H9 (cell line): ENCODE results near the gene LNPK. TPM values are rescaled to one million over a fixed set of nuclear protein-coding genes. Genes with fewer than 3 reads are reported as not detected.

ENCODE experiments used
- DNase-seq: peaks from one replicate; pipeline ENCODE4 v3.0.0-alpha.2; 2017
- H2AFZ ChIP-seq: one replicate; pipeline ENCODE4 v1.6.1; 2013; ENCODE audit warnings: mild to moderate bottlenecking, low read length, control low read depth, moderate library complexity
- H2AK5ac ChIP-seq: 2 replicates; pipeline ENCODE4 v1.6.1; 2013; ENCODE audit warnings: low read length, control low read depth, mixed read lengths; ENCODE audit not compliant: insufficient read length
- H2BK120ac ChIP-seq: one replicate; pipeline ENCODE4 v1.6.1; 2013; ENCODE audit warnings: low read depth, mild to moderate bottlenecking, low read length, control low read depth, inconsistent platforms; ENCODE audit not compliant: poor library complexity, severe bottlenecking
- H2BK12ac ChIP-seq: 2 replicates; pipeline ENCODE4 v1.6.1; 2013; ENCODE audit warnings: low read length, control low read depth, mixed read lengths, low read depth; ENCODE audit not compliant: insufficient read length
- H2BK15ac ChIP-seq: 2 replicates; pipeline ENCODE4 v1.6.1; 2013; ENCODE audit warnings: low read depth, low read length, control low read depth
- H2BK20ac ChIP-seq: one replicate; pipeline ENCODE4 v1.6.1; 2013; ENCODE audit warnings: low read depth, mild to moderate bottlenecking, low read length, control low read depth, inconsistent platforms; ENCODE audit not compliant: poor library complexity, severe bottlenecking
- H2BK5ac ChIP-seq: 2 replicates; pipeline ENCODE4 v1.6.1; 2013; ENCODE audit warnings: low read length, control low read depth, mixed read lengths; ENCODE audit not compliant: insufficient read length
- H3K14ac ChIP-seq: 2 replicates; pipeline ENCODE4 v1.6.1; 2013; ENCODE audit warnings: low read length, control low read depth; ENCODE audit not compliant: insufficient read depth
- H3K18ac ChIP-seq: 2 replicates; pipeline ENCODE4 v1.6.1; 2013; ENCODE audit warnings: low read depth, mild to moderate bottlenecking, mixed read lengths, low read length, control low read depth; ENCODE audit not compliant: insufficient read length
- H3K23ac ChIP-seq: 2 replicates; pipeline ENCODE4 v1.6.1; 2013; ENCODE audit warnings: low read length, control low read depth, mixed read lengths, low read depth; ENCODE audit not compliant: insufficient read length
- H3K23me2 ChIP-seq: 2 replicates; pipeline ENCODE4 v1.6.1; 2013; ENCODE audit warnings: low read depth, mild to moderate bottlenecking, mixed read lengths, low read length, control low read depth; ENCODE audit not compliant: insufficient read length, poor library complexity, severe bottlenecking
- H3K27ac ChIP-seq: 2 replicates; pipeline ENCODE4 v1.5.1; 2013; ENCODE audit warnings: low read length, control low read depth, mixed read lengths, low read depth; ENCODE audit not compliant: insufficient read length
- H3K27me3 ChIP-seq: 2 replicates; pipeline ENCODE4 v1.6.1; 2013; ENCODE audit warnings: low read length, control low read depth, inconsistent platforms; ENCODE audit not compliant: insufficient read depth
- H3K4ac ChIP-seq: 2 replicates; pipeline ENCODE4 v1.6.1; 2013; ENCODE audit warnings: low read depth, mild to moderate bottlenecking, control low read depth, inconsistent platforms, low read length, moderate library complexity
- H3K4me1 ChIP-seq: 2 replicates; pipeline ENCODE4 v1.6.1; 2013; ENCODE audit warnings: low read length, control low read depth, inconsistent platforms; ENCODE audit not compliant: insufficient read depth
- H3K4me2 ChIP-seq: 2 replicates; pipeline ENCODE4 v1.6.1; 2013; ENCODE audit warnings: low read length, control low read depth, mixed read lengths; ENCODE audit not compliant: insufficient read length, insufficient read depth
- H3K56ac ChIP-seq: 2 replicates; pipeline ENCODE4 v1.6.1; 2013; ENCODE audit warnings: low read depth, mild to moderate bottlenecking, mixed read lengths, low read length, control low read depth; ENCODE audit not compliant: insufficient read length
- H3K79me1 ChIP-seq: 2 replicates; pipeline ENCODE4 v1.6.1; 2013; ENCODE audit warnings: low read depth, mild to moderate bottlenecking, moderate library complexity, low read length, control low read depth, inconsistent platforms; ENCODE audit not compliant: insufficient read depth, poor library complexity, severe bottlenecking
- H3K79me2 ChIP-seq: 2 replicates; pipeline ENCODE4 v1.6.1; 2013; ENCODE audit warnings: low read length, control low read depth, inconsistent platforms; ENCODE audit not compliant: insufficient read depth
- H3K9ac ChIP-seq: 2 replicates; pipeline ENCODE4 v1.6.1; 2013; ENCODE audit warnings: low read length, control low read depth, mixed read lengths; ENCODE audit not compliant: insufficient read length; ENCODE audit errors: extremely low read depth
- H3K9me3 ChIP-seq: one replicate; pipeline ENCODE4 v1.6.1; 2013; ENCODE audit warnings: low read depth, low read length, inconsistent platforms; ENCODE audit not compliant: control insufficient read depth
- H3T11ph ChIP-seq: one replicate; pipeline ENCODE4 v1.6.1; 2013; ENCODE audit warnings: mild to moderate bottlenecking, low read length, control low read depth, inconsistent platforms
- H4K20me1 ChIP-seq: one replicate; pipeline ENCODE4 v1.6.1; 2013; ENCODE audit not compliant: control insufficient read depth, insufficient read length, insufficient read depth
- H4K5ac ChIP-seq: 2 replicates; pipeline ENCODE4 v1.6.1; 2013; ENCODE audit warnings: low read depth, mild to moderate bottlenecking, mixed read lengths, low read length, control low read depth; ENCODE audit not compliant: insufficient read length
- H4K8ac ChIP-seq: replicated peaks from 2 replicates; pipeline ENCODE4 v1.6.1; 2013; ENCODE audit warnings: low read length, control low read depth, mixed read lengths, low read depth; ENCODE audit not compliant: insufficient read length
- H4K91ac ChIP-seq: 2 replicates; pipeline ENCODE4 v1.6.1; 2013; ENCODE audit warnings: low read depth, mild to moderate bottlenecking, moderate library complexity, mixed read lengths, low read length, control low read depth; ENCODE audit not compliant: insufficient read length
- H3K27ac Mint-ChIP-seq, 3 experiments: 2 replicates in 2 of 3; 3 replicates in 1 of 3; pipeline ENCODE4 v1.8.0; 2020 to 2021; ENCODE audit warnings: mixed read lengths in 3 of 3, mild to moderate bottlenecking in 1 of 3, moderate library complexity in 1 of 3
- H3K27me3 Mint-ChIP-seq: 2 replicates; pipeline ENCODE4 v1.8.0; 2021; ENCODE audit warnings: low read depth, mild to moderate bottlenecking, moderate library complexity, mixed read lengths
- H3K36me3 Mint-ChIP-seq, 3 experiments: 2 replicates in 2 of 3; 3 replicates in 1 of 3; pipeline ENCODE4 v1.8.0; 2020 to 2021; ENCODE audit warnings: low read depth in 3 of 3, mixed read lengths in 3 of 3; ENCODE audit not compliant: insufficient read depth in 1 of 3
- H3K4me1 Mint-ChIP-seq, 2 experiments: 2 replicates each; pipeline ENCODE4 v1.8.0; 2020; ENCODE audit warnings: mixed read lengths in 2 of 2
- H3K4me3 Mint-ChIP-seq, 2 experiments: 2 replicates in 1 of 2; 3 replicates in 1 of 2; pipeline ENCODE4 v1.8.0; 2020 to 2021; ENCODE audit warnings: mild to moderate bottlenecking in 2 of 2, mixed read lengths in 2 of 2, moderate library complexity in 1 of 2
- H3K9me3 Mint-ChIP-seq, 2 experiments: 2 replicates in 1 of 2; 3 replicates in 1 of 2; pipeline ENCODE4 v1.8.0; 2020; ENCODE audit warnings: mild to moderate bottlenecking in 2 of 2, mixed read lengths in 2 of 2, moderate library complexity in 1 of 2
- CTCF ChIP-seq: fragments of 200-600 bp; sonication (generic); conservative IDR thresholded peaks from 3 replicates; pipeline ENCODE4 v1.8.0; 2021; ENCODE audit warnings: antibody characterized with exemption, mild to moderate bottlenecking
- WGBS: extraction: QIAGEN DNeasy Blood & Tissue Kit; methylation state at CpG from one replicate; pipeline ENCODE4 v1.1.7; 2013; ENCODE audit warnings: missing lambda C conversion rate, low lambda C conversion rate, mixed read lengths; ENCODE audit not compliant: insufficient read length; ENCODE audit errors: extremely low coverage; 5-methylcytosine and 5-hydroxymethylcytosine counted together
- total RNA-seq: library from RNA; stranded (reverse); gene quantifications from 2 replicates; pipeline ENCODE4 v1.2.1, GENCODE V29; 2021

The LNPK gene
- total RNA-seq, 1 experiment from 2014 or later: 8.5 TPM

DNA sequence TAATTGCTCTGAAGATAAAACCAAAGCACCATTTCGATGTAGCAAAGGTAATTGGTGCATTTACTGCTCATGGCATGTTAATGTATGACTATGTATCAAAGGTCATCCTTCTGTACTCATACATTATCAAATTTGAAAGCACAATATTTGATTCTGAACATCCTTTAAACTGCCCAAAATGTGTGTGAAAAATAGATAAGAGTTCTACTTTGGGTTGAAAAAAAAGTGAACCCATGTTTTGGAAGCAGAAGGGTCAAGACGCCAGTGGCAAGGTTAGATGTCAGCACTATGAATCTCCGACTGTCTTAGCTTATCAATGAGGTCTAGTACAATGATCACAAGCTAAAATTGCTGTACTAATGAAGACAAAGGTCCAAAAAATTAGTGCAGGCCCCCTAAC lies 83.1 kb downstream of the LNPK start:
- Mint-ChIP-seq H3K27ac (no peak overlapping the region), H3K36me3 (no peaks in the 10 kb centered on the region), H3K4me1 (no peaks in the 10 kb centered on the region; a peak in 1 of 4 replicates), H3K27me3 (no peaks in the 10 kb centered on the region), H3K9me3 (no peaks in the 10 kb centered on the region), H3K4me3 (no peak overlapping the region)
- Histone ChIP-seq H2BK15ac (no peak overlapping the region), H3T11ph (no peak overlapping the region), H3K27ac (no peak overlapping the region), H4K5ac (no peak overlapping the region), H3K79me1 (no peaks in the 10 kb centered on the region), H3K14ac (no peak overlapping the region), H2AFZ (no peak overlapping the region), H3K18ac (no peak overlapping the region), H4K20me1 (no peaks in the 10 kb centered on the region), H4K8ac (no peak overlapping the region), H3K9ac (no peak overlapping the region), H2BK120ac (no peak overlapping the region), H3K27me3 (no peaks in the 10 kb centered on the region), H3K4me1 (no peaks in the 10 kb centered on the region), H2AK5ac (no peak overlapping the region), H2BK5ac (no peak overlapping the region), H3K23me2 (no peaks in the 10 kb centered on the region), H3K4ac (no peak overlapping the region), H3K9me3 (no peaks in the 10 kb centered on the region), H4K91ac (no peak overlapping the region), H3K56ac (no peak overlapping the region), H3K23ac (no peak overlapping the region), H2BK12ac (no peak overlapping the region), H2BK20ac (no peak overlapping the region), H3K4me2 (no peak overlapping the region), H3K79me2 (no peaks in the 10 kb centered on the region)
- no peak for TF ChIP-seq CTCF
- no peak for DNase-seq
- no CpG with 5 or more reads among the region's 3 CpGs for WGBS
